PC-9 (cell line): ENCODE measurements around the gene CD38. TPM values are rescaled to one million over a fixed set of nuclear protein-coding genes. Genes with fewer than 3 reads are reported as not detected.

Source experiments
- BruUV-seq: library from RNA; stranded (reverse); fragments of 400-500 nt; replicated peaks from 2 replicates; lab custom pipeline; 2021; lab: Mats Ljungman, UMichigan
- CTCF ChIA-PET: fragments of 300-600 bp; sonication (Branson Sonifier 250); formaldehyde crosslinking; loops from one replicate; lab custom pipeline; 2022; ENCODE audit warnings: antibody characterized with exemption; lab: Charles Lee
- POLR2A ChIA-PET: fragments of 300-600 bp; sonication (Branson Sonifier 250); formaldehyde crosslinking; loops from one replicate; lab custom pipeline; 2022; ENCODE audit warnings: antibody characterized with exemption; ENCODE audit not compliant: unreplicated experiment; lab: Charles Lee
- DNase-seq, 2 experiments: peaks; one replicate each; pipeline versions ENCODE4 v3.0.0 to v3.0.0-alpha.2; 2015 to 2022; ENCODE audit warnings: mixed read lengths in 1 of 2
- H2AFZ ChIP-seq: fragments of 200-600 bp; sonication (generic); 2 replicates; pipeline ENCODE4 v1.8.1; 2017; ENCODE audit warnings: antibody characterized with exemption
- H3F3A ChIP-seq: fragments of 200-600 bp; sonication (generic); 2 replicates; pipeline ENCODE4 v1.8.1; 2017; ENCODE audit warnings: antibody characterized with exemption, mild to moderate bottlenecking, low read depth; ENCODE audit not compliant: insufficient read depth
- H3K27ac ChIP-seq: fragments of 200-600 bp; sonication (generic); 2 replicates; pipeline ENCODE4 v1.6.1; 2016; ENCODE audit warnings: mixed run types
- H3K27me3 ChIP-seq: fragments of 200-600 bp; sonication (generic); 2 replicates; pipeline ENCODE4 v1.6.1; 2016; ENCODE audit warnings: low read depth, mixed run types; ENCODE audit not compliant: insufficient read depth
- H3K36me3 ChIP-seq: fragments of 200-600 bp; sonication (generic); 2 replicates; pipeline ENCODE4 v1.6.1; 2016; ENCODE audit warnings: low read depth, mixed run types
- H3K4me1 ChIP-seq: fragments of 200-600 bp; sonication (generic); replicated peaks from 2 replicates; pipeline ENCODE4 v1.6.1; 2016; ENCODE audit warnings: mixed run types; ENCODE audit not compliant: insufficient read depth
- H3K4me2 ChIP-seq: fragments of 200-600 bp; sonication (generic); 2 replicates; pipeline ENCODE4 v1.6.1; 2017; ENCODE audit warnings: mixed run types
- H3K4me3 ChIP-seq: fragments of 200-600 bp; sonication (generic); 2 replicates; pipeline ENCODE4 v1.6.1; 2016; ENCODE audit warnings: mixed run types
- H3K79me2 ChIP-seq: fragments of 200-600 bp; sonication (generic); 2 replicates; pipeline ENCODE4 v1.6.1; 2017; ENCODE audit warnings: low read depth, mixed run types
- H3K9me2 ChIP-seq: fragments of 200-600 bp; sonication (generic); 2 replicates; pipeline ENCODE4 v1.8.1; 2017; ENCODE audit warnings: mild to moderate bottlenecking; ENCODE audit not compliant: insufficient read depth
- H3K9me3 ChIP-seq: fragments of 200-600 bp; sonication (generic); 2 replicates; pipeline ENCODE4 v1.8.1; 2016; ENCODE audit warnings: low read depth; ENCODE audit not compliant: insufficient read depth
- H4K20me1 ChIP-seq: fragments of 200-600 bp; sonication (generic); 2 replicates; pipeline ENCODE4 v1.8.1; 2017; ENCODE audit not compliant: insufficient read depth
- EZH2 ChIP-seq: fragments of 200-600 bp; sonication (generic); IDR thresholded peaks from 2 replicates; pipeline ENCODE4 v1.8.0; 2017; ENCODE audit warnings: antibody characterized with exemption, low read depth
- intact Hi-C: fragments of 100-400 bp; cut with micrococcal nuclease; formaldehyde crosslinking; loops from one replicate; pipeline ENCODE4 v1.10.0; 2022; ENCODE audit not compliant: unreplicated experiment
- total RNA-seq: library from RNA; stranded (reverse); gene quantifications from 2 replicates; pipeline ENCODE4 v1.2.3, GENCODE V29; 2021
- TF ChIP-seq, protein P1 (sequence below): fragments of 200-600 bp; sonication (generic); conservative IDR thresholded peaks from 2 replicates; pipeline ENCODE4 v1.6.1; 2017; ENCODE audit warnings: mixed run types, antibody characterized with exemption, mild to moderate bottlenecking, moderate library complexity

The CD38 gene
- total RNA-seq, 1 experiment from 2014 or later, result 0.90 TPM

GRCh38 chr4:15832523-15833451 is 54.7 kb downstream of the CD38 start:
- Histone ChIP-seq H3K9me3 (no peaks in the 10 kb centered on the region), H3K27ac (no peak overlapping the region), H2AFZ (no peak overlapping the region), H3F3A (no peaks in the 10 kb centered on the region), H3K27me3 (no peaks in the 10 kb centered on the region), H3K9me2 (no peaks in the 10 kb centered on the region), H4K20me1 (no peaks in the 10 kb centered on the region), H3K4me1 (no peaks in the 10 kb centered on the region), H3K4me3 (no peak overlapping the region), H3K4me2 (no peak overlapping the region), H3K79me2 (no peaks in the 10 kb centered on the region), H3K36me3 (no peaks in the 10 kb centered on the region)
- no TSS peak for BruUV-seq
- TF ChIP-seq EZH2, result no peak
- TF ChIP-seq, protein P1, sequence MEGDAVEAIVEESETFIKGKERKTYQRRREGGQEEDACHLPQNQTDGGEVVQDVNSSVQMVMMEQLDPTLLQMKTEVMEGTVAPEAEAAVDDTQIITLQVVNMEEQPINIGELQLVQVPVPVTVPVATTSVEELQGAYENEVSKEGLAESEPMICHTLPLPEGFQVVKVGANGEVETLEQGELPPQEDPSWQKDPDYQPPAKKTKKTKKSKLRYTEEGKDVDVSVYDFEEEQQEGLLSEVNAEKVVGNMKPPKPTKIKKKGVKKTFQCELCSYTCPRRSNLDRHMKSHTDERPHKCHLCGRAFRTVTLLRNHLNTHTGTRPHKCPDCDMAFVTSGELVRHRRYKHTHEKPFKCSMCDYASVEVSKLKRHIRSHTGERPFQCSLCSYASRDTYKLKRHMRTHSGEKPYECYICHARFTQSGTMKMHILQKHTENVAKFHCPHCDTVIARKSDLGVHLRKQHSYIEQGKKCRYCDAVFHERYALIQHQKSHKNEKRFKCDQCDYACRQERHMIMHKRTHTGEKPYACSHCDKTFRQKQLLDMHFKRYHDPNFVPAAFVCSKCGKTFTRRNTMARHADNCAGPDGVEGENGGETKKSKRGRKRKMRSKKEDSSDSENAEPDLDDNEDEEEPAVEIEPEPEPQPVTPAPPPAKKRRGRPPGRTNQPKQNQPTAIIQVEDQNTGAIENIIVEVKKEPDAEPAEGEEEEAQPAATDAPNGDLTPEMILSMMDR, result no peak
- DNase-seq, result no peak
- ChIA-PET POLR2A (no interaction called here), CTCF (no interaction called here)
- intact Hi-C loops, result no loop called here

- Histone ChIP-seq H3K9me2 (no peaks in the 10 kb centered on the region), H3K27me3 (no peaks in the 10 kb centered on the region), H2AFZ (no peak overlapping the region), H3F3A (no peaks in the 10 kb centered on the region), H3K4me3 (no peak overlapping the region), H3K9me3 (no peaks in the 10 kb centered on the region), H4K20me1 (no peaks in the 10 kb centered on the region), H3K4me2 (no peak overlapping the region), H3K27ac (no peak overlapping the region), H3K4me1 (no peaks in the 10 kb centered on the region), H3K79me2 (no peaks in the 10 kb centered on the region), H3K36me3 (no peaks in the 10 kb centered on the region)
- intact Hi-C loops, result no loop called here
- TF ChIP-seq EZH2, result no peak
- TF ChIP-seq, protein P1, result no peak
- no TSS peak for BruUV-seq
- no peak for DNase-seq
- ChIA-PET POLR2A (no interaction called here), CTCF (no interaction called here)
Observed at GRCh38 chr4:15833801-15834200, 55.7 kb downstream of the CD38 start.

- no peaks in the 10 kb centered on the region for H4K20me1 ChIP-seq
- H3K27ac ChIP-seq, result no peak overlapping the region
- no TSS peak for BruUV-seq
- H3K27me3 ChIP-seq, result no peaks in the 10 kb centered on the region
- POLR2A ChIA-PET, result no interaction called here
- CTCF ChIA-PET, result no interaction called here
- no peaks in the 10 kb centered on the region for H3K36me3 ChIP-seq
- no peaks in the 10 kb centered on the region for H3K9me3 ChIP-seq
- H3F3A ChIP-seq, result no peaks in the 10 kb centered on the region
- H3K79me2 ChIP-seq, result no peaks in the 10 kb centered on the region
- no peak overlapping the region for H3K4me3 ChIP-seq
- no peak overlapping the region for H3K4me2 ChIP-seq
- intact Hi-C loops, result no loop called here
- DNase-seq, result peak in 1 of 2 experiments; percentile 55
- H2AFZ ChIP-seq, result no peak overlapping the region
- H3K4me1 ChIP-seq, result no peaks in the 10 kb centered on the region
- H3K9me2 ChIP-seq, result no peaks in the 10 kb centered on the region
- TF ChIP-seq, protein P1, result no peak
- TF ChIP-seq EZH2, result no peak
Observed at GRCh38 chr4:15836362-15836761, 58.2 kb downstream of the CD38 start.
